HG02642 (cell line): ENCODE measurements around the gene CUEDC2.

Experiments
- ATAC-seq: cut with Tn5 transposase; IDR thresholded peaks from one replicate; pipeline ENCODE4 v1.9.1; 2021; ENCODE audit warnings: mild to moderate bottlenecking; ENCODE audit not compliant: unreplicated experiment, poor library complexity

The CUEDC2 gene

GRCh38 chr10:102412293-102412692 is 20.1 kb downstream of the CUEDC2 start:
- no peak for ATAC-seq

GRCh38 chr10:102411341-102412255 is 20.8 kb downstream of the CUEDC2 start:
- ATAC-seq, result no peak

GRCh38 chr10:102410429-102411073 is 21.8 kb downstream of the CUEDC2 start:
- no peak for ATAC-seq

- ATAC-seq, result no peak
These were observed 22.6 kb downstream of the CUEDC2 start for GRCh38 chr10:102409604-102410428.

- no peak for ATAC-seq
These were observed 23.4 kb downstream of the CUEDC2 start for GRCh38 chr10:102408728-102409603.

- no peak for ATAC-seq
These were observed 24.1 kb downstream of the CUEDC2 start for GRCh38 chr10:102408131-102408727.

- ATAC-seq, result no peak
These were observed 24.8 kb downstream of the CUEDC2 start for GRCh38 chr10:102407425-102408130.

- ATAC-seq, result no peak
These were observed 25.6 kb downstream of the CUEDC2 start for GRCh38 chr10:102406815-102407214.

- ATAC-seq, result no peak
These were observed 26.7 kb downstream of the CUEDC2 start for GRCh38 chr10:102405632-102406031.

- no peak for ATAC-seq
These were observed 27.2 kb downstream of the CUEDC2 start for GRCh38 chr10:102405108-102405571.

GRCh38 chr10:102404361-102405107 is 27.8 kb downstream of the CUEDC2 start:
- ATAC-seq, result no peak

GRCh38 chr10:102403115-102403514 is 29.3 kb downstream of the CUEDC2 start:
- no peak for ATAC-seq

- ATAC-seq, result no peak
These were observed 29.9 kb downstream of the CUEDC2 start for GRCh38 chr10:102402512-102402896.

- ATAC-seq, result no peak
These were observed 30.5 kb downstream of the CUEDC2 start for GRCh38 chr10:102401735-102402511.

GRCh38 chr10:102401342-102401654 is 31.1 kb downstream of the CUEDC2 start:
- no peak for ATAC-seq

- no peak for ATAC-seq
These were observed 31.6 kb downstream of the CUEDC2 start for GRCh38 chr10:102400598-102401341.

- ATAC-seq, result no peak
These were observed 32.3 kb downstream of the CUEDC2 start for GRCh38 chr10:102400076-102400475.
